Activated CD8-positive, alpha-beta memory T cell treated with anti-CD3 and anti-CD28 coated beads for 24 hours (primary cell): ENCODE data around the gene HERC3.
"Not testable (repeated sequence)": the region's sequence is repeated elsewhere in the genome, so short reads cannot be mapped to it uniquely, and the experiment has no call there.

Experiments used
- DNase-seq: peaks from one replicate; pipeline ENCODE4 v3.0.0-alpha.2; 2020

HERC3 gene

GRCh38 chr4:88609794-88610193, 17.5 kb downstream of the HERC3 start:
- not testable (repeated sequence) for DNase-seq

GRCh38 chr4:88610771-88611170, 18.5 kb downstream of the HERC3 start:
- DNase-seq, result no peak

- no peak for DNase-seq
These were observed 21.2 kb downstream of the HERC3 start for GRCh38 chr4:88613417-88613875.

GRCh38 chr4:88614058-88614457, 21.8 kb downstream of the HERC3 start:
- no peak for DNase-seq

GRCh38 chr4:88616275-88617150, 24.2 kb downstream of the HERC3 start:
- DNase-seq, result no peak

GRCh38 chr4:88618782-88619485, 26.7 kb downstream of the HERC3 start:
- DNase-seq, result no peak

- no peak for DNase-seq
These were observed 27.7 kb downstream of the HERC3 start for GRCh38 chr4:88619971-88620370.

GRCh38 chr4:88621763-88622327, 29.6 kb downstream of the HERC3 start:
- DNase-seq, result no peak

- no peak for DNase-seq
These were observed 30.8 kb downstream of the HERC3 start for GRCh38 chr4:88623097-88623496.

- no peak for DNase-seq
These were observed 36.5 kb downstream of the HERC3 start for GRCh38 chr4:88628746-88629145.

GRCh38 chr4:88629826-88630225, 37.5 kb downstream of the HERC3 start:
- no peak for DNase-seq

GRCh38 chr4:88630756-88631155, 38.5 kb downstream of the HERC3 start:
- DNase-seq, result no peak

- no peak for DNase-seq
These were observed 51.7 kb downstream of the HERC3 start for GRCh38 chr4:88643932-88644331.

GRCh38 chr4:88645994-88646393, 53.7 kb downstream of the HERC3 start:
- DNase-seq, result no peak

- DNase-seq, result no peak
These were observed 54.4 kb downstream of the HERC3 start for GRCh38 chr4:88646528-88647280.

GRCh38 chr4:88649716-88650115, 57.4 kb downstream of the HERC3 start:
- no peak for DNase-seq

GRCh38 chr4:88653371-88653946, 61.2 kb downstream of the HERC3 start:
- no peak for DNase-seq

GRCh38 chr4:88655226-88655625, 62.9 kb downstream of the HERC3 start:
- no peak for DNase-seq

- no peak for DNase-seq
These were observed 67.0 kb downstream of the HERC3 start for GRCh38 chr4:88659055-88659889.

- DNase-seq, result no peak
These were observed 67.6 kb downstream of the HERC3 start for GRCh38 chr4:88659890-88660208.

- DNase-seq, result no peak
These were observed 68.4 kb downstream of the HERC3 start for GRCh38 chr4:88660446-88661294.
